ENCODE measurements around the gene NCOA5. TPM values are rescaled to one million over a fixed set of nuclear protein-coding genes. Genes with fewer than 3 reads are reported as not detected.
A peak's percentile ranks its signal among the peaks of the same experiment; 100 is the strongest.

Gene NCOA5
- total and polyA plus RNA-seq, 2 experiments from 2014 or later, result 24.0 to 26.2 TPM

GRCh38 chr20:46089167-46089416 is 670 bp downstream of the NCOA5 start:
- H3K79me2 ChIP-seq, result peaks cover 53% of the 10 kb centered on the region
- H3K4me2 ChIP-seq, result peak overlapping the region; percentile 95
- 0% methylated on average over 29 of the region's 31 CpGs for WGBS (ENCODE audit: low lambda C conversion rate, missing lambda C conversion rate)
- no peaks in the 10 kb centered on the region for H3K9me3 ChIP-seq (ENCODE audit: low read depth)
- peak overlapping the region; percentile 53 for H2AFZ ChIP-seq
- H3K27ac ChIP-seq, result peak overlapping the region; percentile 100
- peak; percentile 49 for DNase-seq (ENCODE audit: low spot score)
- H4K20me1 ChIP-seq (ENCODE audit: insufficient read depth, poor library complexity, severe bottlenecking), result peaks cover 53% of the 10 kb centered on the region
- peak overlapping the region; percentile 93 for H3K4me3 ChIP-seq
- TF ChIP-seq EZH2phosphoT487 (IDR thresholded peaks at IDR 0.05; ENCODE audit: low read depth, severe bottlenecking, unreplicated experiment) (no peak), CTCF (IDR thresholded peaks at IDR 0.05; ENCODE audit: poor library complexity) (no peak), EZH2 (IDR thresholded peaks at IDR 0.05; ENCODE audit: borderline replicate concordance) (no peak)
- peaks cover 43% of the 10 kb centered on the region for H3K4me1 ChIP-seq (ENCODE audit: insufficient read depth)
- H3K9me2 ChIP-seq (replicated peaks; ENCODE audit: insufficient read depth), result no peaks in the 10 kb centered on the region
- no peaks in the 10 kb centered on the region for H3K36me3 ChIP-seq (replicated peaks; ENCODE audit: insufficient read depth, low read depth)
- no peaks in the 10 kb centered on the region for H3K27me3 ChIP-seq

GRCh38 chr20:46088409-46089166 is 1.2 kb downstream of the NCOA5 start:
- Histone ChIP-seq H3K27ac (peak overlapping the region; percentile 100), H3K4me2 (peak overlapping the region; percentile 95), H4K20me1 (ENCODE audit: insufficient read depth, poor library complexity, severe bottlenecking) (peaks cover 58% of the 10 kb centered on the region), H2AFZ (peak overlapping the region; percentile 53), H3K36me3 (replicated peaks; ENCODE audit: insufficient read depth, low read depth) (no peaks in the 10 kb centered on the region), H3K79me2 (peaks cover 58% of the 10 kb centered on the region), H3K27me3 (no peaks in the 10 kb centered on the region), H3K9me3 (ENCODE audit: low read depth) (no peaks in the 10 kb centered on the region), H3K9me2 (replicated peaks; ENCODE audit: insufficient read depth) (no peaks in the 10 kb centered on the region), H3K4me1 (ENCODE audit: insufficient read depth) (peaks cover 43% of the 10 kb centered on the region), H3K4me3 (peak overlapping the region; percentile 93)
- TF ChIP-seq EZH2phosphoT487 (IDR thresholded peaks at IDR 0.05; ENCODE audit: low read depth, severe bottlenecking, unreplicated experiment) (no peak), CTCF (IDR thresholded peaks at IDR 0.05; ENCODE audit: poor library complexity) (no peak), EZH2 (IDR thresholded peaks at IDR 0.05; ENCODE audit: borderline replicate concordance) (no peak)
- 2% methylated on average over 22 of the region's 22 CpGs for WGBS (ENCODE audit: low lambda C conversion rate, missing lambda C conversion rate)
- DNase-seq (ENCODE audit: low spot score), result peak; percentile 28

GRCh38 chr20:46087161-46087560 is 2.6 kb downstream of the NCOA5 start:
- Histone ChIP-seq H3K4me3 (no peak overlapping the region), H4K20me1 (ENCODE audit: insufficient read depth, poor library complexity, severe bottlenecking) (peaks cover 72% of the 10 kb centered on the region), H3K27ac (no peak overlapping the region), H3K9me2 (replicated peaks; ENCODE audit: insufficient read depth) (no peaks in the 10 kb centered on the region), H3K79me2 (peaks cover 72% of the 10 kb centered on the region), H3K4me1 (ENCODE audit: insufficient read depth) (peaks cover 43% of the 10 kb centered on the region), H3K36me3 (replicated peaks; ENCODE audit: insufficient read depth, low read depth) (no peaks in the 10 kb centered on the region), H3K4me2 (peak overlapping the region; percentile 95), H3K9me3 (ENCODE audit: low read depth) (no peaks in the 10 kb centered on the region), H2AFZ (no peak overlapping the region), H3K27me3 (no peaks in the 10 kb centered on the region)
- 61% methylated on average over 8 of the region's 8 CpGs for WGBS (ENCODE audit: low lambda C conversion rate, missing lambda C conversion rate)
- TF ChIP-seq CTCF (IDR thresholded peaks at IDR 0.05; ENCODE audit: poor library complexity) (peak; percentile 46), EZH2phosphoT487 (IDR thresholded peaks at IDR 0.05; ENCODE audit: low read depth, severe bottlenecking, unreplicated experiment) (no peak)
- no peak for DNase-seq (ENCODE audit: low spot score)
